ENCODE data around the gene FAM107B. TPM values are rescaled to one million over a fixed set of nuclear protein-coding genes. Genes with fewer than 3 reads are reported as not detected.
"Not testable (repeated sequence)": the region's sequence is repeated elsewhere in the genome, so short reads cannot be mapped to it uniquely, and the experiment has no call there.

The FAM107B gene
- total RNA-seq, 6 experiments from 2014 or later: 18.7 to 43.8 (median 40.0) TPM

DNA sequence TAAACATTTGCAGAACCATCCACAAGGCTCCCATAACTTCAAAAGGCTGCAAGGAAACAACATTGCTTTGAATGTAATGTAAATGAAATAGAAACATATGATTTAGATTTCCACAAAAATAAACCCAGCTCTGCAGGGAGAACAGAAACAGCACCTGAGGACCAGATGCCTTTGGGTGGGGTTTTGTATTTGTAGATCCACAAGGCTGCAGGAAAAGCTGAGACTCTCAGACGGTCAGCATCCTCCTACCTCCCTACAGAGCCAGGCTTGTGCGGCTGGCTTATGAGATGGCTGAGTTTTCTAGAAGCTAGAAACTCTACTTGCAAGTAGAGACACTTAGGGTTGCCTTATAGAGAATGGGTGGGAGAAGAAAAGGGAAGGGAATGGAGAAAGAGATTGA is 49.8 kb downstream of the FAM107B start:
- Mint-ChIP-seq H3K9me3 (no peaks in the 10 kb centered on the region), H3K27ac (no peak overlapping the region), H3K36me3 (ENCODE audit: low read depth) (no peaks in the 10 kb centered on the region), H3K27me3 (ENCODE audit: insufficient read depth) (peaks cover 33% of the 10 kb centered on the region), H3K4me1 (ENCODE audit: low read depth) (no peaks in the 10 kb centered on the region), H3K4me3 (no peak overlapping the region)
- TF ChIP-seq CTCF (IDR thresholded peaks at IDR 0.05): no peak
- no peak for DNase-seq

DNA sequence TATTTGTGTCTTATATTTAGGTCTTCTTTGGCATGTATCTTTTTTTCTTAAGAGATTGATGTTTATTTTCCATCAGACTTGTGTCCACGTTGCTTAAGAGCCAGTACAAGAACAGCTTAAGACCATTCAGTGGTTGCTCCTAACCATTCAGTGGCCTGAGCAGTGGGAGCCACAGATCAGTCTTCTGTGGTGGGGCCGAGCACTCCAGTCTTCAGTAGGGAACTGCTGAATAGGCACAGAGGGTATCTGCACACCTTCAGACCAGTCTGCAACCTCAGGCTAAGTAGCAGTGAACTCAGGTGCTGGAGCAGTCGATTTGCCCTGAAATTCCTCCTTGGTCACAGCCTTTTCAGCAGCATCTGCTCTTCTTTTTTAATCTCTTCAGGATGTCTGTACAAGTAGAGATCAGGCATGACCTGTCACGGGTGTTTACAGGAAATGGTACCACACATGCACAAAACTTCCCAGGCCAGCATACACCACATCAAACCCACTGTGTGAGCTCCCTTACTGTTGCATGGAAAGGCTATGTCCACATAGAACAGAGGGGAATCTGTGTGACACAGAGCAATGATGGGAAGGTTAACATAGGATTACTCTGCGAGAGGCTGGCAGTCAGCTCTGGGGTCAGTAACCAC is 51.5 kb downstream of the FAM107B start:
- no peak for DNase-seq
- H3K9me3 Mint-ChIP-seq: no peaks in the 10 kb centered on the region
- no peak overlapping the region for H3K27ac Mint-ChIP-seq
- no peaks in the 10 kb centered on the region for H3K4me1 Mint-ChIP-seq (ENCODE audit: low read depth)
- no peaks in the 10 kb centered on the region for H3K36me3 Mint-ChIP-seq (ENCODE audit: low read depth)
- peaks cover 39% of the 10 kb centered on the region for H3K27me3 Mint-ChIP-seq (ENCODE audit: insufficient read depth)
- TF ChIP-seq CTCF (IDR thresholded peaks at IDR 0.05): no peak
- no peak overlapping the region for H3K4me3 Mint-ChIP-seq

- Mint-ChIP-seq H3K27ac (no peak overlapping the region), H3K27me3 (ENCODE audit: insufficient read depth) (peaks cover 22% of the 10 kb centered on the region), H3K36me3 (ENCODE audit: low read depth) (peaks cover 5% of the 10 kb centered on the region; the same call in 1 of the 2 replicates), H3K4me1 (ENCODE audit: low read depth) (peaks cover 10% of the 10 kb centered on the region), H3K9me3 (no peaks in the 10 kb centered on the region), H3K4me3 (no peak overlapping the region)
- no peak for DNase-seq
- TF ChIP-seq CTCF (IDR thresholded peaks at IDR 0.05): no peak
Measured at GRCh38 chr10:14717552-14717951, 57.1 kb downstream of the FAM107B start.

DNA sequence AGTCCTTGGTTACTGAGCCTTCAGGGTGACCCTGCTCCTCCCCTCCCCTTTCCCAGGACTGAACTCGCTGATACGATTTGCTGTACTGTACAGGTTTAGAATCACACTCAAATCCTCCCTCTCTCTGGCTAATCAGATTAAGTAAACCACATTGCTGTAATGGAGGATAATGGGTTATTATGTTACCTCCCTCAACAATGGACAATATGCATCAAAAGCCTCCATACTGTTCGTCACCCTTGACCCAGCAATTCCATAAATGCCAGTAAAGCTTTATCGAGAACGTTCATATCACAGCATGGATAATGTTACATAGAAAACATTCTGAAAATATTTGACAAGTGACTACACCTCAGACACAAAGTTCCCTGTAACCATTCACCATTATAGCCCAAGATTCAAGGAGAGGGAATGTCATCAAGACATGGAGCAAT is 61.7 kb downstream of the FAM107B start:
- no peaks in the 10 kb centered on the region for H3K9me3 Mint-ChIP-seq
- H3K4me1 Mint-ChIP-seq (ENCODE audit: low read depth): peaks cover 10% of the 10 kb centered on the region
- TF ChIP-seq CTCF (IDR thresholded peaks at IDR 0.05): no peak
- H3K27ac Mint-ChIP-seq: no peak overlapping the region; the same call in 1 of the 2 replicates
- H3K4me3 Mint-ChIP-seq: no peak overlapping the region
- peaks cover 16% of the 10 kb centered on the region for H3K27me3 Mint-ChIP-seq (ENCODE audit: insufficient read depth)
- peaks cover 5% of the 10 kb centered on the region; the same call in 1 of the 2 replicates for H3K36me3 Mint-ChIP-seq (ENCODE audit: low read depth)
- no peak for DNase-seq

GRCh38 chr10:14709344-14709743 is 65.4 kb downstream of the FAM107B start:
- H3K9me3 Mint-ChIP-seq; H3K36me3 Mint-ChIP-seq (ENCODE audit: low read depth); H3K4me3 Mint-ChIP-seq: not testable (repeated sequence)

GRCh38 chr10:14707481-14707880 is 67.2 kb downstream of the FAM107B start:
- no peaks in the 10 kb centered on the region for H3K9me3 Mint-ChIP-seq
- H3K27me3 Mint-ChIP-seq (ENCODE audit: insufficient read depth): peaks cover 25% of the 10 kb centered on the region
- no peaks in the 10 kb centered on the region for H3K36me3 Mint-ChIP-seq (ENCODE audit: low read depth)
- H3K27ac Mint-ChIP-seq: no peak overlapping the region
- no peak for DNase-seq
- H3K4me1 Mint-ChIP-seq (ENCODE audit: low read depth): no peaks in the 10 kb centered on the region; the same call in 1 of the 2 replicates
- TF ChIP-seq CTCF (IDR thresholded peaks at IDR 0.05): no peak
- no peak overlapping the region for H3K4me3 Mint-ChIP-seq

More at GRCh38 chr10:14709344-14709743, 65.4 kb downstream of the FAM107B start:
- not testable (repeated sequence) for DNase-seq, H3K27ac Mint-ChIP-seq
- Mint-ChIP-seq H3K27me3 (ENCODE audit: insufficient read depth) (peaks cover 19% of the 10 kb centered on the region), H3K4me1 (ENCODE audit: low read depth) (peaks cover 10% of the 10 kb centered on the region)
